GM21737 (cell line): ENCODE data around the gene CD40LG.
A peak's percentile ranks its signal among the peaks of the same experiment; 100 is the strongest.

Source experiments
- ATAC-seq: cut with Tn5 transposase; IDR thresholded peaks from one replicate; pipeline ENCODE4 v1.9.1; 2021; ENCODE audit warnings: mild to moderate bottlenecking, moderate library complexity; ENCODE audit not compliant: unreplicated experiment

The CD40LG gene

GRCh38 chrX:136692271-136692670 lies 44.3 kb downstream of the CD40LG start:
- no peak for ATAC-seq

DNA sequence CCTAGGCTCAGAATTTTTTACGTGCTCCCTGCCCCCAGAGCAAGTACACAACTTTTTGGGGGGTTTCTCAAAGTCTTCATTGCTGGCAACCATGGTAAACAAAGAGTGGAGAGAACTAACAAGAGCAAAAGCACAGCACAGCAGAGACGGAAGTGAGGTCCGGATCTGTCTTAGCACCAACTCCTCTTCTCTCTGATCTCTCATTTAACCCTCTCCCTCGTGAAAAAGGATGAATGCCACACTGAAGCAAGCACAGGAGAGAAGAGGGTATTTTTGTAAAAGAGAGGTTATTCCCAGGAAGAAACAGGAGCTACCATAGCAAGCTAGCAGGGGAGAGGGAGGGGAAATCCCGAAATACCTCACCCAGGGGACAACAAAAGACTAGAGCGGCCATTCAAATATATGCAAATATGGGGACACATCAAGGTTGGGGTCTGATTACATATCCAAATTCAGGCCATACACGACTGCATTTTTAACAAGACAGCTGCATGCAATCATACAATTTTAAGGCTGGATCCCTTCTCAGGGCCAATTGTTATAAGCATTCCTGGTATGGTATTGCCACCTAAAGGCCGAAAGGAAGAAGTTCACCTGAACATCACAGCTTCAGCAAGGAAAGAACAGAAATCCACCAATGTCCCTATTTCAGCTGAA lies 46.6 kb downstream of the CD40LG start:
- peak; percentile 66 for ATAC-seq

DNA sequence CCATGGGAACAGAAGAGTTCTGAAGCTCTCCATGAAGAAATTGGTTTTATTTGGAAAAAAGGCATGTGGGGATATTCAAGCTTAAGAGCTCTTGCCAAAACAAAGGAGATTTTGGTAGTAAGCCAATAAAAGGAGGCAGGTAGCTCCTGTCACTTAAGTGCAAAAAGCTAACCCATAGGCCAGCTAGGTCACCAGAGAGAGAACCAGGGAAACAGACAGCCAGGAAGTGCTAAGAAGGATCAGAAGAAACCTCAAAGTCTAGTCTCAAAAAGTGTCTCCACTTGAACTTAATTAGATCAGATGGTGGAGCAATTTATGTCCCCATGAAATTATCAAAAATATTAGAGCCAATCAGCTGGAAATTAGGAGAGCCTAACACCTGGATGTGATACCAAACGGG lies 49.2 kb downstream of the CD40LG start:
- no peak for ATAC-seq

DNA sequence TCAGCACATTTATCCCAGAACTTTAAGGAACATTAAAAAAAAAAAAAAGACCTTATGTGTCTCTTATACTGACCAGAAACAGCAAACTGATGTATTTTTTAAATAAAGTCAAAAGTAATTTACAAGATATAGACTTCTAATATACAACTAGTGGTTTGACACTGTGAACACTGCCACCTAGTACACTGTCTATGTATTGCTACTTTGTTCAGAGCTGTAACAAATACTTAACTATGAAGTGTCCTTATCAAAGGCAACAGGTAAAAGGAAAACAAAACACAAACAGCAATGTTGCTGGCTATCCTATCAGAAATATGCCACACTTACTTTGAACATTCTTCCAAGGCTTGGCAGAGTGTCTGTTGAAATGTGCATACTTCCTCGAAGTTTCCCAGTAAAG lies 60.4 kb downstream of the CD40LG start:
- ATAC-seq, result no peak
